Esophagus squamous epithelium (tissue), 5 donors: ENCODE data around the gene OPCML. TPM values are rescaled to one million over a fixed set of nuclear protein-coding genes. Genes with fewer than 3 reads are reported as not detected.

Source experiments
- DNase-seq: peaks from one replicate; lab custom pipeline; 2025; lab: John Stamatoyannopoulos, UW
- H3K27ac ChIP-seq, 4 donors: fragments of 200-600 bp; sonication (generic); one replicate each; pipeline ENCODE4 v1.5.1; 2016 to 2019; ENCODE audit warnings: mild to moderate bottlenecking in 1 of 4
- H3K27me3 ChIP-seq, 4 donors: fragments of 200-600 bp; sonication (generic); 1 replicate in 3 of 4; 2 replicates in 1 of 4; pipeline versions ENCODE4 v1.5.1 to v1.6.0; 2017 to 2021; ENCODE audit warnings: antibody characterized with exemption in 1 of 4
- H3K36me3 ChIP-seq, 3 donors: fragments of 200-600 bp; sonication (generic); one replicate each; pipeline ENCODE4 v1.5.1; 2016 to 2019
- H3K4me1 ChIP-seq, 3 donors: fragments of 200-600 bp; sonication (generic); one replicate each; pipeline ENCODE4 v1.5.1; 2017 to 2019
- H3K4me3 ChIP-seq, 4 donors: fragments of 200-600 bp; sonication (generic); 1 replicate in 3 of 4; 2 replicates in 1 of 4; pipeline ENCODE4 v1.5.1; 2016 to 2019; ENCODE audit warnings: mild to moderate bottlenecking in 2 of 4, moderate library complexity in 1 of 4
- H3K9me3 ChIP-seq, 3 donors: fragments of 200-600 bp; sonication (generic); one replicate each; pipeline ENCODE4 v1.5.1; 2016 to 2019
- CTCF ChIP-seq, 6 experiments: fragments of 450-650 bp in 4 of 6; fragments of 200-600 bp in 2 of 6; sonication (generic) in 2 of 6; IDR thresholded peaks; one replicate each; pipeline ENCODE4 v1.5.1; 2016 to 2019; ENCODE audit warnings: antibody characterized with exemption in 6 of 6, mild to moderate bottlenecking in 4 of 6, moderate library complexity in 4 of 6
- POLR2A ChIP-seq, 4 donors: fragments of 450-650 bp; IDR thresholded peaks; one replicate each; pipeline ENCODE4 v1.6.1; 2017; ENCODE audit warnings: antibody characterized with exemption in 4 of 4, mild to moderate bottlenecking in 4 of 4, moderate library complexity in 3 of 4
- WGBS, 2 donors: methylation state at CpG; one replicate each; pipeline ENCODE4 v1.1.5; 2018; 5-methylcytosine and 5-hydroxymethylcytosine counted together
- intact Hi-C: fragments of 100-400 bp; cut with DNase I; formaldehyde crosslinking; loops from one replicate; pipeline ENCODE4 v1.15.0; 2022
- total RNA-seq, 4 donors: library from RNA; depleted of rRNA; stranded (reverse); fragments of >200 nt; gene quantifications; one replicate each; pipeline ENCODE4 v1.1.0, GENCODE V29; 2016
- donor health status: DM: yes; HTN: yes; CAD: no.

OPCML gene
- total RNA-seq, 4 donors from 2014 or later, result under 0.01 TPM; not detected in 3

GRCh38 chr11:132804258-132804657, 728.0 kb downstream of the OPCML start:
- no peak for DNase-seq
- H3K27ac ChIP-seq, result no peak overlapping the region
- H3K36me3 ChIP-seq, result no peaks in the 10 kb centered on the region
- WGBS, 2 donors, result 90 to 93% methylated on average over 4 of the region's 4 CpGs
- H3K4me1 ChIP-seq, result no peaks in the 10 kb centered on the region
- no peak overlapping the region for H3K4me3 ChIP-seq
- no peak for TF ChIP-seq POLR2A (IDR thresholded peaks at IDR 0.05)
- no peak for TF ChIP-seq CTCF (IDR thresholded peaks at IDR 0.05)
- H3K27me3 ChIP-seq, result no peaks in the 10 kb centered on the region
- intact Hi-C loops, result no loop called here
- no peaks in the 10 kb centered on the region for H3K9me3 ChIP-seq

GRCh38 chr11:132803436-132803835, 728.9 kb downstream of the OPCML start:
- Histone ChIP-seq H3K27me3 (no peaks in the 10 kb centered on the region), H3K27ac (no peak overlapping the region), H3K4me1 (no peaks in the 10 kb centered on the region), H3K9me3 (no peaks in the 10 kb centered on the region), H3K4me3 (no peak overlapping the region), H3K36me3 (no peaks in the 10 kb centered on the region)
- intact Hi-C loops, result no loop called here
- TF ChIP-seq CTCF (IDR thresholded peaks at IDR 0.05) (no peak), POLR2A (IDR thresholded peaks at IDR 0.05) (no peak)
- WGBS, 2 donors, result 52 to 58% methylated on average over 2 of the region's 2 CpGs
- DNase-seq, result no peak

GRCh38 chr11:132802947-132803346, 729.4 kb downstream of the OPCML start:
- Histone ChIP-seq H3K27me3 (no peaks in the 10 kb centered on the region), H3K4me1 (no peaks in the 10 kb centered on the region), H3K4me3 (no peak overlapping the region), H3K9me3 (no peaks in the 10 kb centered on the region), H3K27ac (no peak overlapping the region), H3K36me3 (no peaks in the 10 kb centered on the region)
- no peak for TF ChIP-seq POLR2A (IDR thresholded peaks at IDR 0.05)
- no peak for TF ChIP-seq CTCF (IDR thresholded peaks at IDR 0.05)
- 67 to 69% methylated on average over 4 of the region's 4 CpGs for WGBS, 2 donors
- intact Hi-C loops, result no loop called here
- no peak for DNase-seq

- H3K9me3 ChIP-seq, result no peaks in the 10 kb centered on the region
- DNase-seq, result no peak
- H3K36me3 ChIP-seq, result no peaks in the 10 kb centered on the region
- no peaks in the 10 kb centered on the region for H3K4me1 ChIP-seq
- H3K27ac ChIP-seq, result no peak overlapping the region
- no peaks in the 10 kb centered on the region for H3K27me3 ChIP-seq
- no peak overlapping the region for H3K4me3 ChIP-seq
- TF ChIP-seq POLR2A (IDR thresholded peaks at IDR 0.05), result no peak
- no peak for TF ChIP-seq CTCF (IDR thresholded peaks at IDR 0.05)
- intact Hi-C loops, result no loop called here
- 69 to 80% methylated on average over 9 of the region's 9 CpGs for WGBS, 2 donors
These were observed 738.5 kb downstream of the OPCML start for GRCh38 chr11:132793831-132794230.

GRCh38 chr11:132792341-132793140, 739.8 kb downstream of the OPCML start:
- 55 to 76% methylated on average over 5 to 16 of the region's 29 CpGs for WGBS, 2 donors
- Histone ChIP-seq H3K9me3 (no peaks in the 10 kb centered on the region), H3K4me3 (no peak overlapping the region), H3K27ac (no peak overlapping the region), H3K27me3 (no peaks in the 10 kb centered on the region), H3K36me3 (no peaks in the 10 kb centered on the region), H3K4me1 (no peaks in the 10 kb centered on the region)
- no peak for DNase-seq
- intact Hi-C loops, result no loop called here
- no peak for TF ChIP-seq CTCF (IDR thresholded peaks at IDR 0.05)
- no peak for TF ChIP-seq POLR2A (IDR thresholded peaks at IDR 0.05)
